ENCODE measurements around the gene DUSP3.

DNA sequence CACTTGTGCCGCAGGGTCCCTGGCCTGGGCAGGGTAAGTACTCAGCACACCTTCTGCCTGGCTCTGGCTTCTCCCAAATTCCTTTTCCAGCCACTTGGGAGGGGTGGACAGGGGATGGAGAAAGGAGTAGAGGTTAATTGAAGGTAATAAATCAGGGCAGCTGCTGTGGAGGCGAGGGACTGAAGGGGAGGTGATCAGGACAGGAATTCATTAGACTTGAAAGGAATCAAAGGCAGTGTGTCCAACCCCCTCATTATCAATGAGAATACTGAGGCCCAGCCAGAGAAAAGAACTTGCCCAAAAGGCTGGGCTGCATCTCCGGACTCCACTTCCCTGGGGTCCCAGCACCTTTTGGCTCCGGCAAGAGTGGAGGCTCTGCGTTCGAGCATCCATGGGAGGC lies 22.6 kb downstream of the DUSP3 start:
- TF ChIP-seq, protein P1, sequence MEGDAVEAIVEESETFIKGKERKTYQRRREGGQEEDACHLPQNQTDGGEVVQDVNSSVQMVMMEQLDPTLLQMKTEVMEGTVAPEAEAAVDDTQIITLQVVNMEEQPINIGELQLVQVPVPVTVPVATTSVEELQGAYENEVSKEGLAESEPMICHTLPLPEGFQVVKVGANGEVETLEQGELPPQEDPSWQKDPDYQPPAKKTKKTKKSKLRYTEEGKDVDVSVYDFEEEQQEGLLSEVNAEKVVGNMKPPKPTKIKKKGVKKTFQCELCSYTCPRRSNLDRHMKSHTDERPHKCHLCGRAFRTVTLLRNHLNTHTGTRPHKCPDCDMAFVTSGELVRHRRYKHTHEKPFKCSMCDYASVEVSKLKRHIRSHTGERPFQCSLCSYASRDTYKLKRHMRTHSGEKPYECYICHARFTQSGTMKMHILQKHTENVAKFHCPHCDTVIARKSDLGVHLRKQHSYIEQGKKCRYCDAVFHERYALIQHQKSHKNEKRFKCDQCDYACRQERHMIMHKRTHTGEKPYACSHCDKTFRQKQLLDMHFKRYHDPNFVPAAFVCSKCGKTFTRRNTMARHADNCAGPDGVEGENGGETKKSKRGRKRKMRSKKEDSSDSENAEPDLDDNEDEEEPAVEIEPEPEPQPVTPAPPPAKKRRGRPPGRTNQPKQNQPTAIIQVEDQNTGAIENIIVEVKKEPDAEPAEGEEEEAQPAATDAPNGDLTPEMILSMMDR (IDR thresholded peaks at IDR 0.05): no peak
- no peak for TF ChIP-seq ZFX (IDR thresholded peaks at IDR 0.05; ENCODE audit: borderline replicate concordance)

All from 22Rv1 (cell line).